ENCODE results near the gene DCUN1D2.

DNA sequence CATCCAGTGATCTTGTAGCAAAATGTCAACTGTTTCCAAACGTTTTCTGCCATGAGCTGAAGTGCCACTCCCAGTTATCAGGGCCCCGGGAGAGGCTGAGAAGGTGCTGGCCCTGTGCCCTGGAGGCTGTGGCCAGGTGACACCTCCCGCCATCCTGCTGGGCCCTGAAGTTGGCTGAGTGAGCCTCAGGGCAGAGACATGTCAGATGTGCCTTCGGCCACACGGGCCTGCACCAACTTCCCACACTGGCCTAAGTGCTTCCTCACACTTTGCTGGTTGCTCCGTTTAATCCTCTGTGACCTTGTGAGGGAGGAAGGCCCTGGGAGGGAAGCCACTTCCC, 42.0 kb downstream of the DCUN1D2 start:
- TF ChIP-seq, protein P1, sequence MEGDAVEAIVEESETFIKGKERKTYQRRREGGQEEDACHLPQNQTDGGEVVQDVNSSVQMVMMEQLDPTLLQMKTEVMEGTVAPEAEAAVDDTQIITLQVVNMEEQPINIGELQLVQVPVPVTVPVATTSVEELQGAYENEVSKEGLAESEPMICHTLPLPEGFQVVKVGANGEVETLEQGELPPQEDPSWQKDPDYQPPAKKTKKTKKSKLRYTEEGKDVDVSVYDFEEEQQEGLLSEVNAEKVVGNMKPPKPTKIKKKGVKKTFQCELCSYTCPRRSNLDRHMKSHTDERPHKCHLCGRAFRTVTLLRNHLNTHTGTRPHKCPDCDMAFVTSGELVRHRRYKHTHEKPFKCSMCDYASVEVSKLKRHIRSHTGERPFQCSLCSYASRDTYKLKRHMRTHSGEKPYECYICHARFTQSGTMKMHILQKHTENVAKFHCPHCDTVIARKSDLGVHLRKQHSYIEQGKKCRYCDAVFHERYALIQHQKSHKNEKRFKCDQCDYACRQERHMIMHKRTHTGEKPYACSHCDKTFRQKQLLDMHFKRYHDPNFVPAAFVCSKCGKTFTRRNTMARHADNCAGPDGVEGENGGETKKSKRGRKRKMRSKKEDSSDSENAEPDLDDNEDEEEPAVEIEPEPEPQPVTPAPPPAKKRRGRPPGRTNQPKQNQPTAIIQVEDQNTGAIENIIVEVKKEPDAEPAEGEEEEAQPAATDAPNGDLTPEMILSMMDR (IDR thresholded peaks at IDR 0.05 in 8 of 11, conservative IDR thresholded peaks at IDR 0.05 in 3 of 11): peak in 1 of 11 experiments; percentile 17
- no peak for TF ChIP-seq POLR2A (IDR thresholded peaks at IDR 0.05)

Data from spleen (tissue), 7 donors.